Measurements from ENCODE around the gene ANAPC16. TPM values are rescaled to one million over a fixed set of nuclear protein-coding genes. Genes with fewer than 3 reads are reported as not detected.
"Not testable (repeated sequence)": the region's sequence is repeated elsewhere in the genome, so short reads cannot be mapped to it uniquely, and the experiment has no call there.

ANAPC16 gene
- total and polyA plus RNA-seq, 2 donors (not counting 1 experiment from before 2014, with no cell fraction given): 104 to 132 TPM

- Histone ChIP-seq H3K4me1 (ENCODE audit: control insufficient read depth in 2 of 2, insufficient read depth in 2 of 2, low read length in 2 of 2) (peaks cover 58 to 70% of the 10 kb centered on the region in 2 donors), H3K4me3 (ENCODE audit: control extremely low read depth in 1 of 5, extremely low read depth in 1 of 5, insufficient read depth in 1 of 5, low read depth in 2 of 5, low read length in 4 of 5) (no peak overlapping the region), H3K79me2 (ENCODE audit: control insufficient read depth, insufficient read depth, low read length) (peaks cover 98% of the 10 kb centered on the region), H3K36me3 (replicated peaks in 1 of 2; ENCODE audit: control extremely low read depth in 1 of 2, control insufficient read depth in 1 of 2, extremely low read depth in 1 of 2, insufficient read depth in 2 of 2, low read length in 1 of 2) (peaks cover 0 to 52% of the 10 kb centered on the region in 2 experiments), H3K9me3 (ENCODE audit: control extremely low read depth in 1 of 3, control insufficient read depth in 2 of 3, insufficient read depth in 1 of 3, low read length in 2 of 3) (no peaks in the 10 kb centered on the region), H4K20me1 (ENCODE audit: control insufficient read depth, insufficient read depth, low read length, poor library complexity, severe bottlenecking) (peaks cover 54% of the 10 kb centered on the region), H3K27ac (ENCODE audit: low read length in 2 of 2) (peak overlapping the region; percentile 42 to 68), H3K27me3 (replicated peaks in 1 of 4; ENCODE audit: control extremely low read depth in 1 of 4, control insufficient read depth in 3 of 4, insufficient read depth in 4 of 4, low read length in 3 of 4) (no peaks in the 10 kb centered on the region), H3K4me2 (replicated peaks; ENCODE audit: low read depth, low read length, poor library complexity, severe bottlenecking) (peak overlapping the region; percentile 37), H3K9ac (ENCODE audit: low read length) (no peak overlapping the region), H2AFZ (ENCODE audit: insufficient read depth, low read depth, low read length, poor library complexity, severe bottlenecking) (no peak overlapping the region)
- TF ChIP-seq CTCF (IDR thresholded peaks at IDR 0.05) (no peak), EZH2 (IDR thresholded peaks at IDR 0.05; ENCODE audit: borderline replicate concordance, insufficient read depth, low read depth, low read length, poor library complexity, severe bottlenecking) (no peak)
- no CpG with 5 or more reads among the region's 1 CpG for WGBS (ENCODE audit: insufficient coverage)
- H3K27me3 Mint-ChIP-seq: no peaks in the 10 kb centered on the region
- H3K4me3 Mint-ChIP-seq: peak overlapping the region; percentile 44
- CTCF ChIA-PET: interaction anchor here (0.7 to 13.3 kb wide), 15 partner anchors 8 to 483 kb away, joined by 3 to 170 read pairs (median 4); partner anchors contain the start of genes ANAPC16, ASCC1 and SPOCK2
- no peaks in the 10 kb centered on the region for H3K9me3 Mint-ChIP-seq (ENCODE audit: insufficient read depth)
- H3K27ac Mint-ChIP-seq: peak overlapping the region; percentile 75
- peak; percentile 34 for DNase-seq
- H3K4me1 Mint-ChIP-seq: peaks cover 55% of the 10 kb centered on the region
- intact Hi-C loops (cut with micrococcal nuclease): loop anchor here (2.0 to 10.0 kb wide), 2 partner anchors 97 to 329 kb away; no protein-coding TSS in a partner anchor
- POLR2A ChIA-PET: interaction anchor here (0.5 to 1.5 kb wide), 4 partner anchors 24 to 96 kb away, joined by 3 to 8 read pairs (median 4); no protein-coding TSS in a partner anchor
- peak; percentile 24 for ATAC-seq (ENCODE audit: low read depth)
Measured at GRCh38 chr10:72223743-72224101, 7.9 kb downstream of the ANAPC16 start.

- peaks cover 54% of the 10 kb centered on the region for H4K20me1 ChIP-seq (ENCODE audit: control insufficient read depth, insufficient read depth, low read length, poor library complexity, severe bottlenecking)
- H3K9ac ChIP-seq (ENCODE audit: low read length); H2AFZ ChIP-seq (ENCODE audit: insufficient read depth, low read depth, low read length, poor library complexity, severe bottlenecking); H3K4me3 ChIP-seq (ENCODE audit: control extremely low read depth in 1 of 5, extremely low read depth in 1 of 5, insufficient read depth in 1 of 5, low read depth in 2 of 5, low read length in 4 of 5); H3K9me3 ChIP-seq (ENCODE audit: control extremely low read depth in 1 of 3, control insufficient read depth in 2 of 3, insufficient read depth in 1 of 3, low read length in 2 of 3); H3K4me3 Mint-ChIP-seq; H3K9me3 Mint-ChIP-seq (ENCODE audit: insufficient read depth); ATAC-seq (ENCODE audit: low read depth); H3K27me3 ChIP-seq (replicated peaks in 1 of 4; ENCODE audit: control extremely low read depth in 1 of 4, control insufficient read depth in 3 of 4, insufficient read depth in 4 of 4, low read length in 3 of 4); DNase-seq; H3K27me3 Mint-ChIP-seq: not testable (repeated sequence)
- CTCF ChIA-PET: interaction anchor here (0.7 to 13.3 kb wide), 16 partner anchors 9 to 483 kb away, joined by 3 to 170 read pairs (median 4); partner anchors contain the start of genes ANAPC16, ASCC1 and SPOCK2
- Mint-ChIP-seq H3K27ac (peak overlapping the region; percentile 75), H3K4me1 (peaks cover 53% of the 10 kb centered on the region)
- H3K79me2 ChIP-seq (ENCODE audit: control insufficient read depth, insufficient read depth, low read length): peaks cover 98% of the 10 kb centered on the region
- peak overlapping the region; percentile 37 for H3K4me2 ChIP-seq (replicated peaks; ENCODE audit: low read depth, low read length, poor library complexity, severe bottlenecking)
- POLR2A ChIA-PET: interaction anchor here (0.5 to 1.5 kb wide), 4 partner anchors 24 to 39 kb away, joined by 3 to 8 read pairs (median 4); no protein-coding TSS in a partner anchor
- peak overlapping the region; percentile 42 to 68 for H3K27ac ChIP-seq (ENCODE audit: low read length in 2 of 2)
- WGBS (ENCODE audit: insufficient coverage): 97% methylated on average over 5 of the region's 6 CpGs
- intact Hi-C loops (cut with micrococcal nuclease): loop anchor here (10.0 kb wide), 1 partner anchor 329 kb away; no protein-coding TSS in a partner anchor
- H3K36me3 ChIP-seq (replicated peaks in 1 of 2; ENCODE audit: control extremely low read depth in 1 of 2, control insufficient read depth in 1 of 2, extremely low read depth in 1 of 2, insufficient read depth in 2 of 2, low read length in 1 of 2): peaks cover 0 to 53% of the 10 kb centered on the region in 2 experiments
- peaks cover 55 to 66% of the 10 kb centered on the region in 2 donors for H3K4me1 ChIP-seq (ENCODE audit: control insufficient read depth in 2 of 2, insufficient read depth in 2 of 2, low read length in 2 of 2)
Measured at GRCh38 chr10:72224191-72224590, 8.4 kb downstream of the ANAPC16 start.

All from B cell (primary cell).